ENCODE results near the gene RRP9.
A peak's percentile ranks its signal among the peaks of the same experiment; 100 is the strongest.
"Not testable (repeated sequence)": the region's sequence is repeated elsewhere in the genome, so short reads cannot be mapped to it uniquely, and the experiment has no call there.

Gene RRP9

GRCh38 chr3:51941798-51942602, at the start of gene RRP9, which contains the start of gene PARP3:
Gene RRP9 (minus strand): TSS chr3:51941904. CDS start chr3:51941867, 37 bp downstream.
Gene PARP3 (plus strand): TSS chr3:51942363. CDS start chr3:51943356, 993 bp downstream.
- peak; percentile 100 for DNase-seq

- DNase-seq = not testable (repeated sequence)
These were observed 48.8 kb upstream of the RRP9 start for GRCh38 chr3:51990501-51990971.

- no peak for DNase-seq
These were observed 46.8 kb upstream of the RRP9 start for GRCh38 chr3:51988286-51989146.

- no peak for DNase-seq
These were observed 45.9 kb upstream of the RRP9 start for GRCh38 chr3:51987568-51987967.

GRCh38 chr3:51986010-51986947, 44.6 kb upstream of the RRP9 start:
- DNase-seq = no peak

- DNase-seq = no peak
These were observed 43.4 kb upstream of the RRP9 start for GRCh38 chr3:51985063-51985462.

GRCh38 chr3:51984269-51984647, 42.6 kb upstream of the RRP9 start:
- DNase-seq = no peak

- DNase-seq = no peak
These were observed 42.0 kb upstream of the RRP9 start for GRCh38 chr3:51983578-51984268.

GRCh38 chr3:51982838-51983577, 41.3 kb upstream of the RRP9 start, which contains the start of gene ACY1:
Gene ACY1 (plus strand): TSS chr3:51983535. CDS start chr3:51984065, 530 bp downstream.
- DNase-seq = peak; percentile 79

- no peak for DNase-seq
These were observed 40.7 kb upstream of the RRP9 start for GRCh38 chr3:51982352-51982837.

- no peak for DNase-seq
These were observed 38.5 kb upstream of the RRP9 start for GRCh38 chr3:51980253-51980652.

- DNase-seq = no peak
These were observed 36.4 kb upstream of the RRP9 start for GRCh38 chr3:51978143-51978502.

GRCh38 chr3:51977446-51978142, 35.9 kb upstream of the RRP9 start:
- DNase-seq = no peak

- no peak for DNase-seq
These were observed 34.3 kb upstream of the RRP9 start for GRCh38 chr3:51975852-51976549.

- peak; percentile 70 for DNase-seq
These were observed 33.5 kb upstream of the RRP9 start, which contains the start of gene ABHD14A for GRCh38 chr3:51974963-51975851. Gene ABHD14A (plus strand): TSS chr3:51975064. CDS start chr3:51975136, 72 bp downstream.

- no peak for DNase-seq
These were observed 32.7 kb upstream of the RRP9 start for GRCh38 chr3:51974277-51974962.

- no peak for DNase-seq
These were observed 29.6 kb upstream of the RRP9 start for GRCh38 chr3:51971350-51971749.

All from stimulated activated CD4-positive, alpha-beta T cell treated with anti-CD3 and anti-CD28 coated beads, Interleukin-4, amount 100 ng/mL, for 1 hour (primary cell).